ENCODE measurements around the gene PAPSS1.

DNA sequence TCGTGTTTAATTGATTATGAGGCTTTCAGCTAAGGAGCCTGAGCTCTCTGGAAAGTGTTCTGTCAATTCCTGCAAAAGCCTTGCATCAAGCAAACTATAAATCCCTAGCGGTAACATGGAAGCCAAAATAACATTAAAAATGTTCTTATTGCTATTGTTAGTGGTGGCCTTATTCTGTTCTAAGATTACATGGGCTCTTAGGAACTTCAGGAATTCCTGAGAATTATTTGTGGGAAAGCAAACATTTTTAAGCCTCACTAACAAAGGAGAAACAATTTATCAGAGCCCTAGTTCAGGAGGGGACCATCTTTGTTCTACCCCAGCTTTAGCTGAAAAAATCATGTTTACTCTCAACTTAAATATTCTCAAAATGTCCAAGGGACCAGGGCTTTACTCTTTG, 119.6 kb downstream of the PAPSS1 start:
- TF ChIP-seq, protein P1, sequence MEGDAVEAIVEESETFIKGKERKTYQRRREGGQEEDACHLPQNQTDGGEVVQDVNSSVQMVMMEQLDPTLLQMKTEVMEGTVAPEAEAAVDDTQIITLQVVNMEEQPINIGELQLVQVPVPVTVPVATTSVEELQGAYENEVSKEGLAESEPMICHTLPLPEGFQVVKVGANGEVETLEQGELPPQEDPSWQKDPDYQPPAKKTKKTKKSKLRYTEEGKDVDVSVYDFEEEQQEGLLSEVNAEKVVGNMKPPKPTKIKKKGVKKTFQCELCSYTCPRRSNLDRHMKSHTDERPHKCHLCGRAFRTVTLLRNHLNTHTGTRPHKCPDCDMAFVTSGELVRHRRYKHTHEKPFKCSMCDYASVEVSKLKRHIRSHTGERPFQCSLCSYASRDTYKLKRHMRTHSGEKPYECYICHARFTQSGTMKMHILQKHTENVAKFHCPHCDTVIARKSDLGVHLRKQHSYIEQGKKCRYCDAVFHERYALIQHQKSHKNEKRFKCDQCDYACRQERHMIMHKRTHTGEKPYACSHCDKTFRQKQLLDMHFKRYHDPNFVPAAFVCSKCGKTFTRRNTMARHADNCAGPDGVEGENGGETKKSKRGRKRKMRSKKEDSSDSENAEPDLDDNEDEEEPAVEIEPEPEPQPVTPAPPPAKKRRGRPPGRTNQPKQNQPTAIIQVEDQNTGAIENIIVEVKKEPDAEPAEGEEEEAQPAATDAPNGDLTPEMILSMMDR (IDR thresholded peaks at IDR 0.05; ENCODE audit: low read depth, low read length, poor library complexity, severe bottlenecking) = no peak
- TF ChIP-seq EZH2phosphoT487 (IDR thresholded peaks at IDR 0.05; ENCODE audit: borderline replicate concordance, low read length) = no peak

All from DOHH2 (cell line).